ENCODE results near the gene LCAT. TPM values are rescaled to one million over a fixed set of nuclear protein-coding genes. Genes with fewer than 3 reads are reported as not detected.
A peak's percentile ranks its signal among the peaks of the same experiment; 100 is the strongest.

LCAT gene
- total RNA-seq, 1 experiment from 2014 or later = 17.8 TPM

DNA sequence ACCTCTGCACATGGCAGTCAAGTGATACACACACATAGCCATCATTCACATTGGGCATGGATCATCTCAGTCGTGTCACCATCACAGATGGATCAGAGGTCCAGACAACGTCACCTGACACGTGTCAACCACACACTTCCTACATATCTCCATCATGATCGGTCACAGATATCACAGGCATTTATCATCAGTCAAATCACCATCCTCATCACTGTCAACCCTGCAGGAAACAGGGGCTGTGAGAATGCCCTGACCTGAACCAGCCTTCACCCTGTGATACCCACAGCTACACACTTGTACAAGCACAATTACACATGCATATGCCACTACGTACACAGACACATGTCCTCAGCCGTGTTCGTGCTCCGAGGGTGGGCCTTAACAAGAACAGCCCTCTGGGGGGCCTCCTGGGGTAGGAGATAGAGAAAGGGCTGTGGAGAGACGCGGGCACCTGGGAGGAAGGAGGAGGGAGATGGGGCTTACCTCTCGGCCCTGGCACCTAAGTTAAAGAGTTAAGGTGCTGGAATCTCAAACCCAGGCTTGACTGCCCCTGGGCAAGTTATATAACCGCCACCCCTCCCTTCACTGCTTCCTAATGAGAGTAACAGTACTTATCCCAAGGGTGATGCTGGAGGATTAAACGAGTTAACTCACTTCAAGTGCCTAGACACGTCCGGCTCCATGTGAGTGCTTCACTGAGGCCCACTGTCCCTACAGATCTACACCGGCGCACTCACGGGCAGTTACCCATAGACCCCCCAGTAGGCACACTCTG lies 23.4 kb upstream of the LCAT start:
- H3K23ac ChIP-seq (ENCODE audit: insufficient read length, low read depth, low read length) = no peak overlapping the region
- no peak overlapping the region for H3K56ac ChIP-seq (ENCODE audit: insufficient read length, low read depth, low read length)
- no peak for DNase-seq
- peak overlapping the region; percentile 2; the same call in 1 of the 2 replicates for H3K14ac ChIP-seq (ENCODE audit: insufficient read depth, low read length)
- H3K79me1 ChIP-seq (ENCODE audit: insufficient read depth, low read depth, low read length, poor library complexity, severe bottlenecking) = peaks cover 4% of the 10 kb centered on the region
- no peak overlapping the region for H2BK120ac ChIP-seq (ENCODE audit: low read depth, low read length, poor library complexity, severe bottlenecking)
- H3K79me2 ChIP-seq (ENCODE audit: insufficient read depth, low read length) = no peaks in the 10 kb centered on the region; the same call in 1 of the 2 replicates
- H2BK20ac ChIP-seq (ENCODE audit: low read depth, low read length, poor library complexity, severe bottlenecking) = no peak overlapping the region
- no peak overlapping the region for H2BK5ac ChIP-seq (ENCODE audit: insufficient read length, low read length)
- peak overlapping the region; percentile 66 for H3K4me2 ChIP-seq (ENCODE audit: insufficient read depth, insufficient read length, low read length)
- no peak overlapping the region for H2AK5ac ChIP-seq (ENCODE audit: insufficient read length, low read length)
- H3K18ac ChIP-seq (ENCODE audit: insufficient read length, low read depth, low read length) = no peak overlapping the region
- H3K9me3 Mint-ChIP-seq = no peaks in the 10 kb centered on the region; a peak in 1 of 5 replicates
- H3K27me3 ChIP-seq (ENCODE audit: insufficient read depth, low read length) = no peaks in the 10 kb centered on the region
- no peak overlapping the region for H3T11ph ChIP-seq (ENCODE audit: low read length)
- WGBS (ENCODE audit: extremely low coverage, insufficient read length, low lambda C conversion rate) = no CpG with 5 or more reads among the region's 18 CpGs
- no peak overlapping the region for H3K4ac ChIP-seq (ENCODE audit: low read depth, low read length)
- peak overlapping the region; percentile 93 to 95 for H3K4me3 Mint-ChIP-seq
- no peak overlapping the region for H4K91ac ChIP-seq (ENCODE audit: insufficient read length, low read depth, low read length)
- H2BK15ac ChIP-seq (ENCODE audit: low read depth, low read length) = no peak overlapping the region
- no peak overlapping the region for H4K5ac ChIP-seq (ENCODE audit: insufficient read length, low read depth, low read length)
- H2AFZ ChIP-seq (ENCODE audit: low read length) = no peak overlapping the region
- H3K9ac ChIP-seq (ENCODE audit: extremely low read depth, insufficient read length, low read length) = peak overlapping the region; percentile 33
- H3K27ac Mint-ChIP-seq = peak overlapping the region; percentile 46 to 93 (median 57); a peak in 3 of 7 replicates
- no peak overlapping the region for H2BK12ac ChIP-seq (ENCODE audit: insufficient read length, low read depth, low read length)
- peaks cover 5% of the 10 kb centered on the region; the same call in 1 of the 2 replicates for H3K4me1 ChIP-seq (ENCODE audit: insufficient read depth, low read length)
- H4K20me1 ChIP-seq (ENCODE audit: control insufficient read depth, insufficient read depth, insufficient read length) = peaks cover 3% of the 10 kb centered on the region
- H3K4me1 Mint-ChIP-seq = peaks cover 37 to 42% of the 10 kb centered on the region in 2 experiments
- peaks cover 3% of the 10 kb centered on the region for H3K23me2 ChIP-seq (ENCODE audit: insufficient read length, low read depth, low read length, poor library complexity, severe bottlenecking)
- no peak overlapping the region for H4K8ac ChIP-seq (replicated peaks; ENCODE audit: insufficient read length, low read depth, low read length)
- H3K27me3 Mint-ChIP-seq (ENCODE audit: low read depth) = peaks cover 2% of the 10 kb centered on the region
- TF ChIP-seq, protein P1, sequence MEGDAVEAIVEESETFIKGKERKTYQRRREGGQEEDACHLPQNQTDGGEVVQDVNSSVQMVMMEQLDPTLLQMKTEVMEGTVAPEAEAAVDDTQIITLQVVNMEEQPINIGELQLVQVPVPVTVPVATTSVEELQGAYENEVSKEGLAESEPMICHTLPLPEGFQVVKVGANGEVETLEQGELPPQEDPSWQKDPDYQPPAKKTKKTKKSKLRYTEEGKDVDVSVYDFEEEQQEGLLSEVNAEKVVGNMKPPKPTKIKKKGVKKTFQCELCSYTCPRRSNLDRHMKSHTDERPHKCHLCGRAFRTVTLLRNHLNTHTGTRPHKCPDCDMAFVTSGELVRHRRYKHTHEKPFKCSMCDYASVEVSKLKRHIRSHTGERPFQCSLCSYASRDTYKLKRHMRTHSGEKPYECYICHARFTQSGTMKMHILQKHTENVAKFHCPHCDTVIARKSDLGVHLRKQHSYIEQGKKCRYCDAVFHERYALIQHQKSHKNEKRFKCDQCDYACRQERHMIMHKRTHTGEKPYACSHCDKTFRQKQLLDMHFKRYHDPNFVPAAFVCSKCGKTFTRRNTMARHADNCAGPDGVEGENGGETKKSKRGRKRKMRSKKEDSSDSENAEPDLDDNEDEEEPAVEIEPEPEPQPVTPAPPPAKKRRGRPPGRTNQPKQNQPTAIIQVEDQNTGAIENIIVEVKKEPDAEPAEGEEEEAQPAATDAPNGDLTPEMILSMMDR (conservative IDR thresholded peaks at IDR 0.05) = no peak
- H3K9me3 ChIP-seq (ENCODE audit: control insufficient read depth, low read depth, low read length) = no peaks in the 10 kb centered on the region
- no peak overlapping the region for H3K27ac ChIP-seq (ENCODE audit: insufficient read length, low read depth, low read length)
- H3K36me3 Mint-ChIP-seq (ENCODE audit: insufficient read depth in 1 of 3, low read depth in 3 of 3) = peaks cover 2 to 22% (median 8%) of the 10 kb centered on the region in 3 experiments; a peak in 6 of 7 replicates

Data from H9 (cell line).